Measurements from ENCODE around the gene OR10J1.
"Not testable (repeated sequence)": the region's sequence is repeated elsewhere in the genome, so short reads cannot be mapped to it uniquely, and the experiment has no call there.

Gene OR10J1, protein sequence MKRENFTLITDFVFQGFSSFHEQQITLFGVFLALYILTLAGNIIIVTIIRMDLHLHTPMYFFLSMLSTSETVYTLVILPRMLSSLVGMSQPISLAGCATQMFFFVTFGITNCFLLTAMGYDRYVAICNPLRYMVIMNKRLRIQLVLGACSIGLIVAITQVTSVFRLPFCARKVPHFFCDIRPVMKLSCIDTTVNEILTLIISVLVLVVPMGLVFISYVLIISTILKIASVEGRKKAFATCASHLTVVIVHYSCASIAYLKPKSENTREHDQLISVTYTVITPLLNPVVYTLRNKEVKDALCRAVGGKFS

DNA sequence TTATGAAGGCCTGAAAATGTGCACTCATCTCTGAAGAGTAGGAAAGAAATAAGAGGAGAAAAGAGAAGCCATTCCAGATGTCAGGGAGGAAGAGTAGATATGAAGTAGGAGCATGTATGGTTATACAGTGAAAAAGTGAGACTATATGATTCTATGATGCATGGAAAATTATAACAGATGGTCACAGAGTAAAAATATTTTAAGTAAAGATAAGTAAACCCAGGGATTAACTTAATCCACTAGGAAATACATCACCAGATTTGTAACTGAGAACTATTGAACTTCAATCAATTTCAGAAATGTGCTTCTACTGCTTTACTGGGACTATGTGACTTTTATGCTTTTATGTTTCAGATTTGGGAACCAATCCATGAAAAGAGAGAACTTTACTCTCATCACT is at the start of gene OR10J1:
OR10J1 (plus strand) TSS at position 301 of the 400 bp plus-strand sequence; CDS start at position 371, 70 bp downstream.
- no peak for DNase-seq
- in situ Hi-C loops (cut with MboI; ENCODE audit: low pct_unique_long_range_greater_than_20kb, low sequenced_read_pairs): no loop called here

DNA sequence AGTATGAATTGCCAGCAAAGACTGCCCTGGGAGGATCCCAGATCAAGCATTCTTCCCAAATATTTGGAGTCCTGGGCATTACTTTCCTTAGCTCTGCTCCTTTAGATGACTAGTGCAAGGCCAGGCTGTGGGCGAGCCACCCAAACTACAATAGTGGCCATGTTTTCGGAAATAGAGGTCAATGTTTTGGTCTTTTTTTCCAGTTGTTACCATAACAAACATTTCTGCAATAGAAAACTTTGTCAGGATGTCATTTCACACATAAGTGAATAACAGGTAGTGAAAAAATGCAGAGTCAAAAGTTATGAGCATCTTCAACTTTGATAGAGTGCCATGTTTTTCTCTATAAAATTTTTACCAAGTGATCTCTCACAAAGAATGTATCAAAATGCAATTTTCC is 32.7 kb upstream of the OR10J1 start:
- DNase-seq: no peak
- in situ Hi-C loops (cut with MboI; ENCODE audit: low pct_unique_long_range_greater_than_20kb, low sequenced_read_pairs): no loop called here

DNA sequence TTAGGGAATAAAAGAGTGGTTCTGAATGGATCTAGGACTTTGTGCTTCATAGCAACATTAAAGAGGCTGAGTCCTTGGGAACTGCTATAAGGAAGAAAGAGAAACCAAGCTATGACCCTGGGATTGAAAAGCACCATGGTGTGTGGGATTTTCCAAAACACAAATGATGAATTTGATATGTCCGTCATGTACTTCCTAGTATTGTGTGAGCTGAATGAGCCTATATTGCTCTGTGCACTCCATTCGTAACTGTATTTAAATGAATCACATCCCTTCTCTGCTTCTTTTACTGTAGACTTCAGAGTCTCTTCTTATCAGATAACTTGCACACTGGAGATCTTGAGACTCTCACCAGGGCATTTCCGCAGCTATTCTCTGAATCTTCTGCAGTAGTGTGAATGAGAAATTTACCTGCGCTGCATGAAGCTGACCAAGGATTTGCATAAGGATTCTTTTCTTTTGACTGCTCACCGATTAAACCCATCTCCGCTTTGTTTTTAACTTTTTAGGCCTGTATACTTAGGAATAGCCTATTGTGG is 30.6 kb upstream of the OR10J1 start:
- in situ Hi-C loops (cut with MboI; ENCODE audit: low pct_unique_long_range_greater_than_20kb, low sequenced_read_pairs): no loop called here
- DNase-seq: no peak

DNA sequence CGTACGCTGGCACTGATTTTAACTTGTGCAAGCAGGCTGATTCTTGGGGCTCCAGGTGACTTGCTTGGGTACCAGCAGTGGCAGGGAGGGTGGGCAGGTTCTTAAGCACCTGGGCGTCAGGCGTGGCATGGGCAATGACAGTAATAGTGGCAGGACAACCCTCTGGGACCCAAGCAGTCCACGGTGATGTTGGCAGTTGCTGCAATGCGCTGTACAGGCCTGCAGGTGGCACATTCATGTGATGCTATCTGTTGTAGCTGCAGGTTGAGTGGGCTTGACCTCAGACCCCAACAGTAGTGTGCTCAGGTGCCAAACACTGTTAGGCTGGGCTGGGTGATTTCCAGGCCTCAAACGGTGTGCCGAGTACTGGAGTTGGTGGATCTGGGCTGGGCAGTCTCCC is 17.7 kb upstream of the OR10J1 start:
- in situ Hi-C loops (cut with MboI; ENCODE audit: low pct_unique_long_range_greater_than_20kb, low sequenced_read_pairs): no loop called here
- no peak for DNase-seq

DNA sequence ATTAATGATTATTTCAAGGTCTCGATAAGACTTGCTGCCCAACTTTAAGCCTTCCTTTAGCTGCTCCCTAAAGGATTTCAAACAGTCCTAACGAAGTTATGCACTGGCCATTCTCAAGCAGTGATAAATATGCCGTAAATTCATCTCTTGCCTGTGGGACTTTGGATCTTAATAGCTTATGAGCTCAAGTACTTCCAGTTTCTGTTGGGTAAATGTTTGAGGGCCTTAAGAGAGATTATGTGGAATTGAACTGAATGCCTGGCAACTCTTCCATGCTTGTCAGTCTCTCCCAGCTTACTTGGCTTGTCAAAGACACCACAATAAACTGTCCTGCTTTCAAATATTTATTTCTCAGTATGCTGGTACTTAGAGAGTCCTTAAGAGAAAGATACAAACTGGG is 11.0 kb upstream of the OR10J1 start:
- in situ Hi-C loops (cut with MboI; ENCODE audit: low pct_unique_long_range_greater_than_20kb, low sequenced_read_pairs): no loop called here
- DNase-seq: no peak

DNA sequence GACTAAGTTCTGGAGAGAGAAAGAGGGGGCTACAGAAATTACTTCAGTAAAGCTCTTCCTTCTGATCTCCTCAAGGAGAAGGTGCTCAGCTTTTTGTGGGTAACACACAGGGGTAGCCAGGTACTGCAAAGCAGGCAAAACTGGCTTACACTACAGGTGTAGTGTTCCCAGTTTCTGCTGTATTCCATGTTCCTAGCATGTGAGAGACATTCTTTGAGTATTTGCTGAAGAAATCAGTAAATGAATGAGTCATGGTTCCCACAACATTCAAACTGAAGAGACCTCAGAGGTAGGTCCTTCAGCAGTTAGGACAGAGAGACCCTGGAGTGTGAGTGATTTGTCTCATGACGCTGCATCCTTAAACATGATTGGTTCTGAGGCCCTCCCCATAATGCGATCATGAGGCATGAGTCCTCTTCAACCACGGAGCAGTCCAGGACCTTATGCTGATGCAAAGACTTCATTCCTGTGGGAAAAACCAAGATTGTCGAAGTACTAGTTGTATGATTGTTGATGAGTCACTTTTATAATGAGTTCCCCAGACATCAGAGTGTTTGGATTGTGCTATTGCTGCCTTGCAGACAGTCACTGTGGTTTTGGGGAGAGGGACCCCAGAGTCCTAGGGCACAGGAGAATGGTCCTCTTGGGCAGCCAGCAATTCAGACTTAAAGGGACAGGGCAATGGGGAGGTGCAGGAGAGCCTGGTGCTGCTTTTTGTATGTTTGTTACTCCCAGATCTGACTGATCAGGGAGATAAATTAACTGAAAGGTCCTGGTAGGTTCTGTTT is 10.3 kb upstream of the OR10J1 start:
- in situ Hi-C loops (cut with MboI; ENCODE audit: low pct_unique_long_range_greater_than_20kb, low sequenced_read_pairs): no loop called here
- DNase-seq: no peak

DNA sequence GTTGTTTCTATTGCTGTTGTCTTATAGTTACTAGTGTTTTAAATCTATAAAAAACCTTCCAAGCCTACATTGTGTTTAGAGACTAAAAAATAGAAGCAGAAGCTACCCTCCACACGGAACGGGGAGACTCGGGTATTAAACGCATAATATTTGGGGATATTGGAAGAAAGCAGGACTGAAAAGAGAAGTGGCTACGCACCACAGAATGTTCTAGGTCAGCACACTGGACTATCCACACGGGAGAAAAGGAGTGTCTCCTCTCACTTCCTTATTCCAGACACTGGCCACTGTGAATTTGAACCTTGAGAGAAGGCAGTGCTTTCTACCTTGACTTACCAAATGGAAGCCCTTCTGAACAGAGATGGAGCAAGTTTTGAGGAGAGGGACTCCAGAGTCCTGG is 8.5 kb upstream of the OR10J1 start:
- in situ Hi-C loops (cut with MboI; ENCODE audit: low pct_unique_long_range_greater_than_20kb, low sequenced_read_pairs): no loop called here
- no peak for DNase-seq

DNA sequence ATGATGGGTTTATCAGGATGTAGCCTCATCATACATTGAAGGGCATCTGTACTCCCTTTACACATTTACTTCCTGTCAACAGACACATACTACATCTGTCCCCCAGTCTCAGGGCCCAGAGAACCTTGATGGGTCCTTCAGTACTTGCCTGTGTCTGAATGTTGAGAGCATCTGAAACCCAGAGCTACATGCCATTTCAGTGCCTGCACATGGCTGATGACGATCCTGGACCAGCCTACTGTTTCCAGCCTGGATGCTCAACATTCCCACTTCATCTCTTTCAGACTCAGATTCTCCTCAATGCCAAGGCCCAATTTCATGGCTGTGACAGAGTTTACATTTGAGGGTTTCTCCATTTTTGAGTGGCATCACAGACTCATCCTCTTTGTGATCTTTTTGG is 7.6 kb upstream of the OR10J1 start, which contains the start of gene OR10J4:
OR10J4 (plus strand) TSS at position 301 of the 400 bp plus-strand sequence.
- no peak for DNase-seq
- in situ Hi-C loops (cut with MboI; ENCODE audit: low pct_unique_long_range_greater_than_20kb, low sequenced_read_pairs): no loop called here

DNA sequence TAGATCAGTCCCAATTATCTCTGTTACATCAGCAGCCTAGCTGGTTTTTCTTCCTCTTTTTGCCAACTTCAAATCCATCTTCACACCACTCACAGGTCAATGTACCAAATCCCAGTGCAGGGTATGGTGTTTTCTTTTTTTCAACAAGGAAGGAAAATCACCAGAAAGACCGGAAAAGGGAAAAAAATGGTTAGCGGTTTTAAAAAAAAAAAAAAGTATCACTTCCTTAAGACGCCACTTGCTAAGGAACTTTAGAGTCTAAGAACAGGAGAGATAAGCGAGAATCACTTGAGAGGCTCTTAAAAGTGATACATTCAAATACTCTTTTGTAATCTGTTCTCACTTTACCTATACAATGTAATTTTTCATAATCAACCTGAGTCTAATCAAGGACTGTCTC is 3.1 kb upstream of the OR10J1 start:
- DNase-seq: peak; percentile 26
- in situ Hi-C loops (cut with MboI; ENCODE audit: low pct_unique_long_range_greater_than_20kb, low sequenced_read_pairs): no loop called here

DNA sequence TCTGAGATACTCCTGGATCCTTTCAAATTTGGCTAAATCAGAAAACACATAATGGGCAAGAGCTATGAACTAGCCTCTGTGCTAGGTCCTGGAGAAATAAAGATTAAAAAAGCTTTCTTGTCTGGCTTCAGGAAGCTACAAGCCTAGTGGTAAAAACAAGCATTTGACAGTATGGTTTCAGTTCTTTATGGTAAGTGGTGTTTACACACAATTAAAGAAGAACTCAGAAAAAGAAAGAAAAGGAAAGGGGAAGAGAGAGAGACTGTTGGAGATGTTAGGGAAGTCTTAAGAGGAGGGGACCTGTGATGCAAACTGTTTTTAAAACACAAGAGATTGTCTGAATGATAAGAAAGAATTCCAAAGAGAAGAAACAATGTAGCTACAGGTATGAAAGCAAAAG is 1.8 kb downstream of the OR10J1 start:
- DNase-seq: no peak
- in situ Hi-C loops (cut with MboI; ENCODE audit: low pct_unique_long_range_greater_than_20kb, low sequenced_read_pairs): no loop called here

DNA sequence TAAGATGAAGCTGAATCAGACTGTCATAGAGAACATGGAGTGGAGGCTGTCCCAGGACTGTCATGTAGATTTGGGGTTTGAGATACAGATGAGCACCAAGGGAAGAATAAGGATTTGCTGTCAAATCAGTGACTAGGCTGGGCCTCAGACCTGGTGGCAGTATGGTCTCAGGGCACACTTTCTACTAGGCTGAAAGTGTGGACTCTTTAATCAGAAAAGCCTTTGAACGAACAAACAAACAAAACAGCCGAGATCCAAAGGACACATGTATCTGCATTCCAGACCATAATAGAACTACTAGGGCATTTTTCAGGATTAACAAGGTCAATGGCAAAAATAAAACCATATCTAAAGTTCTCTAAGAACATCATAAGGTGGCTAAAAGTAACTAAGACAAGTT is 2.9 kb downstream of the OR10J1 start:
- in situ Hi-C loops (cut with MboI; ENCODE audit: low pct_unique_long_range_greater_than_20kb, low sequenced_read_pairs): no loop called here
- DNase-seq: no peak

DNA sequence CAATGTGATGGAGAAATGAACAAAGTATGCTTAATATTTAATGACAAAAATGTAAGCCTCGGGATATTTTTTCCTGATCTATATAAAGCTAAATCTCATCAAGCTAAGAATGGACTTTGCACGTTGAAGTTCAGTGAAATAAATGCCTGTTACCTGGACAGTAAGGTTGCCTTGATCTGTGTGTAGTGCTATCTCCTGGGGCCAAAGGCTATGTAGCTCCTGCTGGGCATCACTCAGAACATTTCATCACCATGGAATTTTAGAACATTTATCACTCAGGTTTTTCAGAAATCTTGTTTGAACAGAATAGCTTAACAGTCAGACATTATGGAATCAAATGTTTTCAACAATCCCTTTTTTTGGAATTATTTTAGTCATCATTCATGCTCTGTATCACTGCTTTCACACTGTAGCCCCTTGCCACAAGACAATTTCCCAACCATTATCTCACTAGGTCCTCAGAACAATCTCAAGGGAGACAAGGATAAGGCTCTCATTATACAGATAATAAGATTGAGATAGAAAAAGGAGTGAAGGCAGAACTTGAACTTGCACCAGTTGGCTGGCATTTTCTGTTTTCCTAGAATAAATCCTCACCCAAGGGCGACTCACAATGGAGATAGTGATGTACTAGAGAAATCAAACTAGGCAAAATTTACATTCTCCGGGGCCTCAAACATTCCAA is 3.7 kb downstream of the OR10J1 start:
- in situ Hi-C loops (cut with MboI; ENCODE audit: low pct_unique_long_range_greater_than_20kb, low sequenced_read_pairs): no loop called here
- no peak for DNase-seq

DNA sequence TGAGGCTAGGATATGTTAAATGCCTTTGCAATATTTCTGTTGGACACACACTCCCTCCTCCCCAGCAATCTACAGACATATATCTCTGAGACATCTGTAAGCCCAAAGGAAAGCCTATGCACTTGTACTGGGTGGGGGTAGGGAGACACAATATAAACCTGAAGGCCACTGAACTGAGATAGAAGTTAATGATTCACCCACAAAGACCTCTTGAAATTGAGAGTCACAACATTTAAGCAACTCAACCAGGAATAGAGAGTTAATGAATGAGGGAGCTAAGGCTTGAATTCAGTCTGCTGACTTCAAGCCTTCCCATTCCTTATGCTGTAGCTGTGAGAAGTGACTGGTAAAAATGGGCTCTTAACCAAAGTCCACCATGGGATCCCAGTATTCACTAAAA is 5.0 kb downstream of the OR10J1 start:
- in situ Hi-C loops (cut with MboI; ENCODE audit: low pct_unique_long_range_greater_than_20kb, low sequenced_read_pairs): no loop called here

DNA sequence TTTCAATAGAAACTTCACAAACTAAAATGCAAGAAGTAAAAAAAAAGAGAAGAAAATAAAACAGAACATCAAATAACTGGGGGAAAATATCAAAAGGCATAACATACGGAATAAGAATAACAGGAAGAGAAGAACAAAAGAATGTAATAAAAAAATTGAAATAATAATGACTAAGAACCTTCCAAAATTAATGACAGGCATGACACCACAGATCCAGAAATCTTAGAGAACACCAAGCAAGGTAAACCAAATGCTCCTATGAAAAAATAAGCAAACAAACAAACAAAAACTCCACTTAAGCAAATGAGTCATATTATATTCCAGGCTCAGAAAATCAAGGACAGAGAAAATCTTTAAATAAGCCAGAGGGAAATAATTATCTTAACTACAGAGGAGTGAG is 8.7 kb downstream of the OR10J1 start:
- no peak for DNase-seq
- in situ Hi-C loops (cut with MboI; ENCODE audit: low pct_unique_long_range_greater_than_20kb, low sequenced_read_pairs): no loop called here

More for the DNA sequence above, 5.0 kb downstream of the OR10J1 start:
- no peak for DNase-seq

DNA sequence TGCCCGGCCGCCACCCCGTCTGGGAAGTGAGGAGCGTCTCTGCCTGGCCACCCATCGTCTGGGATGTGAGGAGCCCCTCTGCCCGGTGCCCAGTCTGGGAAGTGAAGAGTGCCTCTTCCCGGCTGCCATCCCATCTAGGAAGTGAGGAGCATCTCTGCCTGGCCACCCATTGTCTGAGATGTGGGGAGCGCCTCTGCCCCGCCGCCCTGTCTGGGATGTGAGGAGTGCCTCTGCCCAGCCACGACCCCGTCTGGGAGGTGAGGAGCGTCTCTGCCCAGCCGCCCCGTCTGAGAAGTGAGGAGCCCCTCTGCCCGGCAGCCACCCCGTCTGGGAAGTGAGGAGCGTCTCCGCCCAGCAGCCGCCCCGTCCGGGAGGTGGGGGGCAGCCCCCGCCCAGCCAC is 10.1 kb downstream of the OR10J1 start:
- DNase-seq; in situ Hi-C loops (cut with MboI; ENCODE audit: low pct_unique_long_range_greater_than_20kb, low sequenced_read_pairs): not testable (repeated sequence)

DNA sequence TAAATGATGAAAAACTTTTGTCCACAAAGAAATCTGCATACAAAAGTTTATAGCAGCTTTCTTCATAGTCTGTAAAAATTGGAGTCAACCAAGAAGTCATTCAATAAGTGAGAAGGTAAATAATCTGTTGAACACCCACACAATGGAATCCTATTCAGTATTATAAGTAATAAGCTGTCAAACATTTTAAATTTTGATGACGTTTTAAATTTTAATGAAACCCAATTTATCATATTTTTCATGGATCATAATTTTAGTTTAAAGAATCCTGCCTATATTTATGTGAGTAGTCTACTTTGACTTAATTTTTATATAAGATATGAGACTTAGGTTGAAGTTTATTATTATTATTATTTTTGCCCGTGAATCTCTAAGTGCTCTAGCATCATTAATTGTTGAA is 20.0 kb downstream of the OR10J1 start:
- in situ Hi-C loops (cut with MboI; ENCODE audit: low pct_unique_long_range_greater_than_20kb, low sequenced_read_pairs): no loop called here
- DNase-seq: no peak

DNA sequence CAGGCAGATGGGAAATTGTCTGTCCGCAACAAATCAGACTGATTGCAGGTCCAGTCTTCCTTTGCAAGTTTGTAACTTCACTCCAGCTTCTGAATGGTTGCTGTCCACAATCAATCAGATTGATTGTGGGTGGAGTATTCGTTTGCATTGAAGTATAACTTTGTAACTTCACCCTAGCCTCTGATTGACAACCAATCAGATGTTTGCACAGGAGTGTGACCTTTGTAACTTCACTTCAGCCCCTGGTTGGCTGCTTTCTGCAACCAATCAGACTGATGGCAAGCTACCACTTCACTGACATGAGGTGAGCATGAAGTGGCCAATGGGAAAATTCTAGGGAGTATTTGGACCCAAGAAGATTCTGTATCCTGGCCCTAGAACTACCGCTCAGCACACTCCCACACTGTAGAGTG is 25.7 kb downstream of the OR10J1 start:
- in situ Hi-C loops (cut with MboI; ENCODE audit: low pct_unique_long_range_greater_than_20kb, low sequenced_read_pairs): no loop called here
- DNase-seq: no peak

DNA sequence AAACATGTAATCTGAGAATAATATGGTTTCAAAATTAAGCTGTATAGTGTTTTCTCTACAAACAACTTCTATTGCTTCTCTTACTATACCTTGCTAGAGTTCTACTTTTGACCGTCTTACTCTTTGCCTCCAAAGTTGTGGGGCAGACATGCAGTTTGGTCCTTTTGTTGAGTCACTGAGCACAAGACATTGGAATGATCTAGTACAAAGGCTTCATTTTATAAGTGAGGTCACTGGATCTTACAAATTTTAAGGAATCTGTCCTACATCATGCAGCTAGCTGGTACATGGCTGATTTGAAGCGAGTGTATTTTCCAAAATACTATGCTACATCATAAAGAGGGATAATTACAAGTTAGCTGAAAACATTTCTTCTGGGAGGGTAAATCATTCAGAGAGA is 28.8 kb downstream of the OR10J1 start:
- in situ Hi-C loops (cut with MboI; ENCODE audit: low pct_unique_long_range_greater_than_20kb, low sequenced_read_pairs): no loop called here

DNA sequence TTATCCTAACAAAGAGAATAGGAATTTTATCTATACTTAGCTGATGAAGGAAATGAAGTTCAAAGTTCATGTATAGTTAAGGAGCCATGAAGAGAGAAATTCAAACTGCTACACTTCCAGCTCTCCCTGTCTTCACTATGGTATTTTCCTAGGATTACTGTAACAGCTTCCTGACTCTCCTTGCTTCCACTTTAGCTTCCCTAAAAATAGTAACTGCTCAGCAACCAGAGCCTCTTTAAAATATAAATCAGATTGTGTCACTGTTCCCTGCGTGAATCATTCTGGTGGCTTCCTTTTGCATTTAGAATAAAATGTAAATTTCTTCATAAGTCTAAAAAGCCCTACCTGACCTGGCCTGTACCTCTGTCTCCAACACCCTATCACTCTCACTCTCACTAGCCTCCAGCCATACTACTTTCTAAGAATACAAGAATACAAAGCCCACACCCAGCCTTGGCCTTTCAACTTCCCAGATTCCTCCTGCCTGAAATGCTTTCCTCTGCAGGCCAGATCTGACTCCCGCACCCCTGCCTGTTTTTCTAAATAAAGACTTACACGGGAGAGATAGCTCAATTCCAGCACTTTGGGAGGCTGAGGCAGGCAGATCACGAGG is 30.5 kb downstream of the OR10J1 start:
- no peak for DNase-seq
- in situ Hi-C loops (cut with MboI; ENCODE audit: low pct_unique_long_range_greater_than_20kb, low sequenced_read_pairs): no loop called here

More for the DNA sequence above, 28.8 kb downstream of the OR10J1 start:
- no peak for DNase-seq
